Measurements from ENCODE around the gene ALG12. TPM values are rescaled to one million over a fixed set of nuclear protein-coding genes. Genes with fewer than 3 reads are reported as not detected.

ALG12 gene
- total and polyA plus RNA-seq, 2 of the 8 experiments (the other 6 are each of a cell fraction or from before 2014, with no cell fraction given), result 13.4 to 22.5 TPM

DNA sequence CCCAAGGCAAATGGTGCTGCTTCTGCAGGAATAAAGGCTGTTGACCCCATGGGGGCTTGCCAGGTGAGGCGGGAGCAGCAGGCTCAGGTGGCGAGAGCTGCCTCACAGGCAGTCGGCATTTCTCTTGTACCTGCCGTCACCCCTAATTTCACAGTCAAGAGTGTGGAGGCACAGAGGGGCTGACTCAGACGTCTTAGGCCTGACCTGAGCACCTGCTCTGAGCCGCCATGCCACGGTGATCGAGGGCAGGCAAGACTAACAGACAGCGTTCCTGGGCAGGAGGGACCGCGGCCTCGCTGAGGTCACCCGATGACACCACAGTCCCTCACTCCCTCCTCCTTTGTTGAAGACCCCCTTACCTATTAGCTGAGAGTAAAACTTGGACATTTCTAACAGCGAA, 5.2 kb downstream of the ALG12 start:
- Histone ChIP-seq H3K27ac (ENCODE audit: low read depth, low read length) (no peak overlapping the region), H3K9me3 (ENCODE audit: insufficient read depth in 2 of 2, low read depth in 1 of 2, low read length in 1 of 2) (no peaks in the 10 kb centered on the region), H3K56ac (replicated peaks; ENCODE audit: insufficient read length, low read depth, low read length) (no peak overlapping the region), H3K18ac (ENCODE audit: extremely low read depth, low read length) (no peak overlapping the region), H3K23ac (ENCODE audit: insufficient read length) (no peak overlapping the region), H3K27me3 (replicated peaks in 1 of 4; ENCODE audit: control insufficient read depth in 3 of 4, extremely low read depth in 1 of 4, insufficient read depth in 3 of 4, low read length in 3 of 4) (no peaks in the 10 kb centered on the region), H3K14ac (ENCODE audit: insufficient read length) (no peak overlapping the region), H3K4ac (replicated peaks; ENCODE audit: insufficient read length, low read depth, low read length) (no peak overlapping the region), H2BK12ac (ENCODE audit: low read depth, low read length) (no peak overlapping the region), H4K8ac (ENCODE audit: extremely low read depth, insufficient read depth, low read length) (no peak overlapping the region), H3K23me2 (ENCODE audit: low read depth, low read length) (peaks cover 2% of the 10 kb centered on the region; the same call in 1 of the 2 replicates), H4K91ac (replicated peaks; ENCODE audit: insufficient read length, low read length) (no peak overlapping the region), H2AK5ac (ENCODE audit: low read depth, low read length) (no peak overlapping the region), H4K5ac (ENCODE audit: insufficient read length, low read depth, low read length) (no peak overlapping the region), H3K36me3 (ENCODE audit: control insufficient read depth in 2 of 4, insufficient read depth in 4 of 4, low read length in 3 of 4) (peaks cover 0 to 3% (median 1%) of the 10 kb centered on the region in 4 experiments; a peak in 4 of 8 replicates), H2BK120ac (replicated peaks; ENCODE audit: low read depth, low read length) (no peak overlapping the region), H3K4me2 (ENCODE audit: insufficient read depth in 1 of 2, low read depth in 2 of 2, low read length in 2 of 2) (no peak overlapping the region), H3K4me3 (ENCODE audit: extremely low read depth in 1 of 4, insufficient read depth in 2 of 4, low read depth in 3 of 4, low read length in 4 of 4) (no peak overlapping the region), H2BK20ac (ENCODE audit: low read length) (no peak overlapping the region), H3K4me1 (replicated peaks in 1 of 4; ENCODE audit: control insufficient read depth in 3 of 4, insufficient read depth in 4 of 4, low read length in 3 of 4) (peaks cover 0 to 5% (median 0%) of the 10 kb centered on the region in 4 experiments; a peak in 4 of 7 replicates), H3K79me1 (ENCODE audit: low read depth, low read length) (peaks cover 3% of the 10 kb centered on the region; the same call in 1 of the 2 replicates), H3K9ac (replicated peaks in 1 of 4; ENCODE audit: extremely low read depth in 1 of 4, low read depth in 3 of 4, low read length in 3 of 4) (no peak overlapping the region; a peak in 1 of 7 replicates), H3K79me2 (ENCODE audit: control insufficient read depth in 1 of 2, insufficient read depth in 2 of 2, low read length in 2 of 2) (peaks cover 0 to 8% of the 10 kb centered on the region in 2 experiments; a peak in 1 of 4 replicates), H2AFZ (ENCODE audit: low read length) (no peak overlapping the region), H4K20me1 (replicated peaks in 1 of 2; ENCODE audit: control insufficient read depth in 1 of 2, insufficient read depth in 2 of 2, low read length in 2 of 2) (peaks cover 3 to 13% of the 10 kb centered on the region in 2 experiments), H2BK15ac (ENCODE audit: low read length) (no peak overlapping the region), H2BK5ac (ENCODE audit: low read depth, low read length) (no peak overlapping the region)
- FAIRE-seq, result no peak
- DNase-seq (ENCODE audit: low read depth in 1 of 2, low spot score in 2 of 2), result no peak
- ChIA-PET CTCF (ENCODE audit: partially characterized antibody) (interaction anchor here (0.9 kb wide), 1 partner anchor 39 kb away, joined by 4 read pairs; no protein-coding TSS in a partner anchor), POLR2A (ENCODE audit: partially characterized antibody) (interaction anchor here (1.0 kb wide), 1 partner anchor 10 kb away, joined by 3 read pairs; no protein-coding TSS in a partner anchor)
- 89% methylated on average over 14 of the region's 14 CpGs; no CpG with 5 or more reads in 1 of the 2 experiments for WGBS, 2 experiments (ENCODE audit: extremely low coverage in 1 of 2, insufficient coverage in 1 of 2, insufficient read length in 1 of 2, insufficient replicate concordance in 2 of 2, low coverage in 1 of 2, low lambda C conversion rate in 2 of 2, missing lambda C conversion rate in 1 of 2)
- TF ChIP-seq GABPA (IDR thresholded peaks at IDR 0.05; ENCODE audit: borderline replicate concordance, insufficient read depth, low read length), result no peak
- no peak for TF ChIP-seq CHD1 (IDR thresholded peaks at IDR 0.05; ENCODE audit: low read depth, low read length)
- no peak for TF ChIP-seq RAD21 (IDR thresholded peaks at IDR 0.05 in 1 of 2, conservative IDR thresholded peaks at IDR 0.05 in 1 of 2; ENCODE audit: low read depth in 2 of 2, low read length in 2 of 2)
- TF ChIP-seq HDAC6 (IDR thresholded peaks at IDR 0.05; ENCODE audit: low read depth, low read length), result no peak
- no peak for TF ChIP-seq CBX5 (IDR thresholded peaks at IDR 0.05; ENCODE audit: low read depth, low read length)
- TF ChIP-seq CREB1 (IDR thresholded peaks at IDR 0.05), result no peak
- no peak for TF ChIP-seq SIRT6 (IDR thresholded peaks at IDR 0.05; ENCODE audit: low read length)
- no peak for TF ChIP-seq TAF7 (optimal IDR thresholded peaks at IDR 0.05; ENCODE audit: borderline replicate concordance, low read depth, low read length)
- no peak for TF ChIP-seq YY1 (IDR thresholded peaks at IDR 0.05; ENCODE audit: low read depth, low read length)
- no peak for TF ChIP-seq ZNF274 (IDR thresholded peaks at IDR 0.05; ENCODE audit: borderline replicate concordance, extremely low read depth, low read length)
- TF ChIP-seq, protein P1, sequence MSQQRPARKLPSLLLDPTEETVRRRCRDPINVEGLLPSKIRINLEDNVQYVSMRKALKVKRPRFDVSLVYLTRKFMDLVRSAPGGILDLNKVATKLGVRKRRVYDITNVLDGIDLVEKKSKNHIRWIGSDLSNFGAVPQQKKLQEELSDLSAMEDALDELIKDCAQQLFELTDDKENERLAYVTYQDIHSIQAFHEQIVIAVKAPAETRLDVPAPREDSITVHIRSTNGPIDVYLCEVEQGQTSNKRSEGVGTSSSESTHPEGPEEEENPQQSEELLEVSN (IDR thresholded peaks at IDR 0.05), result no peak
- TF ChIP-seq SIX5 (IDR thresholded peaks at IDR 0.05; ENCODE audit: low read depth, low read length), result no peak

Data from H1 (cell line).